ENCODE data around the gene SULT4A1.

SULT4A1 gene

DNA sequence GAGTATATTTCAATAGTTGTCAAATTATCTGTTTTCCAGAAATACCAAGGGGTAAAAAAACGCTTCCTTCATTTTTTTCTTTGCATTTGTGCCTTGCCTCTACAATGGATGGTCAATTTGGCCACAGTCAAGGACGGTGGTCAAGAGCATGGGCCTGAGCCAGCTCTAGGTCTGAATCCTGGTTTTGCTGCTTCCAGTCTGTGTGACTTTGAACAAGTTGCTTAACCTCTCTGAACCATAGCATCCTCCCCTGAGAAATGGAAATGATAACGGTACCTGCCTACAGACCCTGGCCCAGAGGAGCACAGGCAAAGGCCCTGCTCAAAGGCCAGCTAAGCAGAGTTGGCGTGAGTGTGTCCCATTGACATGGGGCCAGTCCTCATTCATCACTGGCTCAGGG is 26.4 kb upstream of the SULT4A1 start:
- Histone ChIP-seq H3K9me3 (ENCODE audit: control insufficient read depth, low read length) (no peaks in the 10 kb centered on the region), H3K27me3 (ENCODE audit: control insufficient read depth, insufficient read depth, low read length) (peaks cover 4% of the 10 kb centered on the region), H3K9ac (no peak overlapping the region), H3K79me2 (no peaks in the 10 kb centered on the region), H3K27ac (no peak overlapping the region), H3K4me3 (ENCODE audit: low read depth, low read length) (no peak overlapping the region), H3K36me3 (ENCODE audit: control insufficient read depth, insufficient read depth, low read length) (no peaks in the 10 kb centered on the region), H2AFZ (no peak overlapping the region), H3K4me1 (no peaks in the 10 kb centered on the region), H3K4me2 (ENCODE audit: low read length) (no peak overlapping the region)
- TF ChIP-seq, protein P1, sequence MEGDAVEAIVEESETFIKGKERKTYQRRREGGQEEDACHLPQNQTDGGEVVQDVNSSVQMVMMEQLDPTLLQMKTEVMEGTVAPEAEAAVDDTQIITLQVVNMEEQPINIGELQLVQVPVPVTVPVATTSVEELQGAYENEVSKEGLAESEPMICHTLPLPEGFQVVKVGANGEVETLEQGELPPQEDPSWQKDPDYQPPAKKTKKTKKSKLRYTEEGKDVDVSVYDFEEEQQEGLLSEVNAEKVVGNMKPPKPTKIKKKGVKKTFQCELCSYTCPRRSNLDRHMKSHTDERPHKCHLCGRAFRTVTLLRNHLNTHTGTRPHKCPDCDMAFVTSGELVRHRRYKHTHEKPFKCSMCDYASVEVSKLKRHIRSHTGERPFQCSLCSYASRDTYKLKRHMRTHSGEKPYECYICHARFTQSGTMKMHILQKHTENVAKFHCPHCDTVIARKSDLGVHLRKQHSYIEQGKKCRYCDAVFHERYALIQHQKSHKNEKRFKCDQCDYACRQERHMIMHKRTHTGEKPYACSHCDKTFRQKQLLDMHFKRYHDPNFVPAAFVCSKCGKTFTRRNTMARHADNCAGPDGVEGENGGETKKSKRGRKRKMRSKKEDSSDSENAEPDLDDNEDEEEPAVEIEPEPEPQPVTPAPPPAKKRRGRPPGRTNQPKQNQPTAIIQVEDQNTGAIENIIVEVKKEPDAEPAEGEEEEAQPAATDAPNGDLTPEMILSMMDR (IDR thresholded peaks at IDR 0.05), result no peak

DNA sequence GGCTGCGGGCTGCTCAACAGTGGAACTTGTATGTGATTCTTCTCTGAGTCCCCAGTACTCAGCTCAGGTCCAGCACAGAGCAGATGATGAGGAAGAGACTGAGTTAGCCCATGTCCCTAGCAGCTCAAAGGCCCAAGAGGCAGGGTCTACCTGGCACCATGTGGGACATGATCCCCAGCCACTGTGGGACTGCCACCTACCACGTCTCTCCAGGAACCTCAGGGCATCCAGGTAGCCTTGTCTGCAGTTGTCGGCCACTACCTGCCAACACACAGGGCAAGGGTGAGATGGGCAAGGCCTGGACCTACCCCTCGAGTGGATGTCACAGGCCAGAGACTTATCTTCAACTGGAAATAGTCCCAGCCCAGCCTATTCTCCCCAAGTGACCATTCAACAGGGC is 25.1 kb upstream of the SULT4A1 start:
- Histone ChIP-seq H3K9me3 (ENCODE audit: control insufficient read depth, low read length) (no peaks in the 10 kb centered on the region), H3K4me1 (no peaks in the 10 kb centered on the region), H3K4me3 (ENCODE audit: low read depth, low read length) (no peak overlapping the region), H2AFZ (no peak overlapping the region), H3K36me3 (ENCODE audit: control insufficient read depth, insufficient read depth, low read length) (no peaks in the 10 kb centered on the region), H3K27me3 (ENCODE audit: control insufficient read depth, insufficient read depth, low read length) (peaks cover 4% of the 10 kb centered on the region), H3K27ac (no peak overlapping the region), H3K79me2 (no peaks in the 10 kb centered on the region), H3K4me2 (ENCODE audit: low read length) (no peak overlapping the region), H3K9ac (no peak overlapping the region)
- TF ChIP-seq, protein P1 (IDR thresholded peaks at IDR 0.05), result no peak

DNA sequence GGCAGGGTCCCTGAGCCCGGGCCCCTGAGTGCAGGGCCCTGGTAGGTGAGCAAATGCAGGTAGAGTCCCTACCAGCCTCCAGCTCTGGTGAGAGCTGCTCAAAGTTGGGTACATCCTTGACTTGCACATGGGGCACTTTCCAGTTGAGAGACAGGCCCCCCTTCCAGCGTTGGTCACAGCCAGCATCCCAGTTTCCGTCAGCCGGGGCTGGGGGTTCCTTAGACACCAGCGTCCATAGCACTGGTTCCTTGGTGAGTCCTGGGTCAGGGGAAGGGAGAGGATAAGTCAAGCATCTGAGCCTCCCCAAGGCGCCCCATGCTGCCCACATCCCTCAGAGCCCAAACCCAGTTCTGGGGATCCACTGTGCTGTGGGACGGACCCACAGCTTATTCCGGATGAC is 23.9 kb upstream of the SULT4A1 start:
- H3K36me3 ChIP-seq (ENCODE audit: control insufficient read depth, insufficient read depth, low read length), result no peaks in the 10 kb centered on the region
- no peak overlapping the region for H3K4me3 ChIP-seq (ENCODE audit: low read depth, low read length)
- no peak overlapping the region for H2AFZ ChIP-seq
- no peaks in the 10 kb centered on the region for H3K4me1 ChIP-seq
- H3K9me3 ChIP-seq (ENCODE audit: control insufficient read depth, low read length), result no peaks in the 10 kb centered on the region
- H3K9ac ChIP-seq, result no peak overlapping the region
- no peaks in the 10 kb centered on the region for H3K79me2 ChIP-seq
- H3K27ac ChIP-seq, result no peak overlapping the region
- TF ChIP-seq, protein P1 (IDR thresholded peaks at IDR 0.05), result no peak
- H3K4me2 ChIP-seq (ENCODE audit: low read length), result no peak overlapping the region
- H3K27me3 ChIP-seq (ENCODE audit: control insufficient read depth, insufficient read depth, low read length), result peaks cover 4% of the 10 kb centered on the region

DNA sequence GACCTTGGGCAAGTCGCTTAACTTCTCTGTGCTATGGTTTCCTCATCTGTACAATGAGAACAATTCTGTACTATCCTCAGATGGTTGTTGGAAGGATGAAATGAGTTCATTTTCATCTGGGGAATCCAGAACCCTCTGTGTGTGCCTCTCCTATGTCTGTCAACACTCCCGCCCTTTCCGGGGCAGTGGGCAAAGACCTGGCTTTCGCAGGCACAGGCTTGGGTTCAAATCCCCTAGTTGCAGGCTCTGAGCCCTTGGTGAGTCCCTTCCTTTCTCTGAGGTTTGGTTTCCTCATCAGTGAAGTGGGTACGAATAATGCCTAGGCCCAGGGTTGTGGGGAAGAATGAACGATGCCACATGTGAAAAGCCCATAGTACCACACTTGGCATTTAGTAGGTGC is 23.5 kb upstream of the SULT4A1 start:
- Histone ChIP-seq H3K9me3 (ENCODE audit: control insufficient read depth, low read length) (no peaks in the 10 kb centered on the region), H3K27me3 (ENCODE audit: control insufficient read depth, insufficient read depth, low read length) (peaks cover 2% of the 10 kb centered on the region), H3K36me3 (ENCODE audit: control insufficient read depth, insufficient read depth, low read length) (no peaks in the 10 kb centered on the region), H2AFZ (no peak overlapping the region), H3K27ac (no peak overlapping the region), H3K4me1 (no peaks in the 10 kb centered on the region), H3K79me2 (no peaks in the 10 kb centered on the region), H3K4me3 (ENCODE audit: low read depth, low read length) (no peak overlapping the region), H3K9ac (no peak overlapping the region), H3K4me2 (ENCODE audit: low read length) (no peak overlapping the region)
- TF ChIP-seq, protein P1 (IDR thresholded peaks at IDR 0.05), result no peak

DNA sequence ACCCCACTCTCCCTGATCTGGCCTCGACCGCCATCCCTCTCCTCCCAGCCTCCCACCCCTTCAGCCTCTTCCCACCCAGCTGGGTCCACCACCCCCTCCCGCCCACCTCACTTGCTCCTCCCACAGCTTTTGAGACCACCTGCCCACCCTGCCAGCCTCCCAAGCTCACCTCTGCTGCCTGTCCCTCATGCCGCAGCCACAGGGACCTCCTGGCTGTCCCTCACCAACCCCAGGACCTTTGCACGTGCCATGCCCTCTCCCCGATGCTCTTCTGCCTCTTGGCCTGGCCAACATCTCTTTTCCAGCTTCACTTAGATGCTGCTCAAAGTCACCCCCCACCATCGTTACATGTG is 23.0 kb upstream of the SULT4A1 start:
- Histone ChIP-seq H3K36me3 (ENCODE audit: control insufficient read depth, insufficient read depth, low read length) (no peaks in the 10 kb centered on the region), H3K27ac (no peak overlapping the region), H2AFZ (no peak overlapping the region), H3K9ac (no peak overlapping the region), H3K27me3 (ENCODE audit: control insufficient read depth, insufficient read depth, low read length) (no peaks in the 10 kb centered on the region), H3K4me3 (ENCODE audit: low read depth, low read length) (no peak overlapping the region), H3K4me1 (no peaks in the 10 kb centered on the region), H3K79me2 (no peaks in the 10 kb centered on the region), H3K4me2 (ENCODE audit: low read length) (no peak overlapping the region), H3K9me3 (ENCODE audit: control insufficient read depth, low read length) (no peaks in the 10 kb centered on the region)
- TF ChIP-seq, protein P1 (IDR thresholded peaks at IDR 0.05), result no peak
